Psoas muscle (tissue), 8 donors: Measurements from ENCODE around the gene PPME1. TPM values are rescaled to one million over a fixed set of nuclear protein-coding genes. Genes with fewer than 3 reads are reported as not detected.
A peak's percentile ranks its signal among the peaks of the same experiment; 100 is the strongest.

Experiments
- ATAC-seq, 4 donors: fragments of 200-7000 bp; cut with Tn5 transposase; one replicate each; pipeline ENCODE4 v1.9.1; 2020; ENCODE audit warnings: moderate library complexity in 3 of 4, mild to moderate bottlenecking in 2 of 4
- DNase-seq, 2 donors: peaks; one replicate each; pipeline ENCODE4 v3.0.0-alpha.2; 2020
- H3K27ac ChIP-seq: fragments of 200-600 bp; one replicate; pipeline ENCODE4 v1.8.0; 2022
- H3K27me3 ChIP-seq, 3 donors: fragments of 200-600 bp in 1 of 3; one replicate each; pipeline versions ENCODE4 v1.6.1 to v1.8.0; 2013 to 2022; ENCODE audit warnings: low read length in 2 of 3, mild to moderate bottlenecking in 2 of 3, moderate library complexity in 1 of 3; ENCODE audit not compliant: insufficient read depth in 3 of 3
- H3K36me3 ChIP-seq, 2 donors: fragments of 200-600 bp in 1 of 2; one replicate each; pipeline versions ENCODE4 v1.6.1 to v1.8.0; 2013 to 2022; ENCODE audit warnings: low read depth in 1 of 2, mild to moderate bottlenecking in 1 of 2, moderate library complexity in 1 of 2; ENCODE audit not compliant: insufficient read depth in 1 of 2
- H3K4me1 ChIP-seq: fragments of 200-600 bp; one replicate; pipeline ENCODE4 v1.8.0; 2022
- H3K4me3 ChIP-seq: fragments of 200-600 bp; one replicate; pipeline ENCODE4 v1.8.0; 2022; ENCODE audit warnings: mild to moderate bottlenecking
- H3K9me3 ChIP-seq: fragments of 200-600 bp; one replicate; pipeline ENCODE4 v1.8.0; 2022
- WGBS, 3 donors: extraction: QIAGEN DNeasy Blood & Tissue Kit; methylation state at CpG; one replicate each; pipeline versions ENCODE4 v1.1.6 to v1.1.7; 2013; 5-methylcytosine and 5-hydroxymethylcytosine counted together
- intact Hi-C, 2 donors: fragments of 100-400 bp; cut with DNase I; formaldehyde crosslinking; loops; one replicate each; pipeline versions ENCODE4 v1.11.0 to v1.14.2; 2022
- polyA plus RNA-seq, 3 donors: library from polyadenylated mRNA; stranded (reverse); fragments of 200-250 nt; gene quantifications; one replicate each; pipeline ENCODE4 v1.2.3, GENCODE V29; 2013
- total RNA-seq, 4 donors: library from RNA; stranded (reverse); fragmentation: NEBNext Ultra II Directional in 2 of 4; extraction: Animal tissue kit (Norgen Biotek cat#: 25700) in 2 of 4; gene quantifications; one replicate each; pipeline versions ENCODE4 v1.2.1 to v1.2.4, GENCODE V29; 2021 to 2023
- TF ChIP-seq, protein P1 (sequence below): fragments of 200-600 bp; IDR thresholded peaks from one replicate; pipeline ENCODE4 v1.8.0; 2022; ENCODE audit warnings: antibody characterized with exemption
- donor health status: healthy with polysubstance abuse.
- donor health status: DM: no; HTN: no; CAD: no; lungs with moderate emphysema.
- donor health status: Bipolar disorder and iron deficiency.
- donor health status: healthy.
- donor health status: DM: yes; HTN: yes; CAD: no.
- donor health status: DM: no; HTN: no; CAD: no.
- donor health status: DM: no; HTN: no; CAD: no.
- donor health status: DM: yes; HTN: yes; CAD: no.

PPME1 gene
- total and polyA plus RNA-seq, 7 donors = 28.3 to 47.9 (median 43.1) TPM

DNA sequence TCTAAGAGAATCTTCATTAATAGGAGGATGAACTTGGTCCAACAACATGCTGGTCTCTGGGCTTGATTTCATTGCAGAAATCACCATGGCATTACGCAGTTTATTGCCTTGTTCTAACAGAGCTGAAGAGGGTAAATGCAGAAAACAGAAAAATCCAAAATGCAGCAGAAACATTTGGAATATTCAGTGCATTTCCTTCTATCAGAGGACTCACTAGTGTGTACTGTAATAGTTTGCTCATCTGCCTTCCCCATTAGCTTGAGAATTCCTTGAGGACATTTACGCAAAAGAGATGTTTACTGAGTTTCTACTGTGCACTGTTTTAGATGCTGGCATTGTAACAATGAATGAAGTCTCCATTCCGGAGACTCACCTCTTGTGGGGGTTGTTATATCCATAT is 37.7 kb upstream of the PPME1 start:
- intact Hi-C loops = no loop called here
- peaks cover 12% of the 10 kb centered on the region for H3K4me1 ChIP-seq
- TF ChIP-seq, protein P1, sequence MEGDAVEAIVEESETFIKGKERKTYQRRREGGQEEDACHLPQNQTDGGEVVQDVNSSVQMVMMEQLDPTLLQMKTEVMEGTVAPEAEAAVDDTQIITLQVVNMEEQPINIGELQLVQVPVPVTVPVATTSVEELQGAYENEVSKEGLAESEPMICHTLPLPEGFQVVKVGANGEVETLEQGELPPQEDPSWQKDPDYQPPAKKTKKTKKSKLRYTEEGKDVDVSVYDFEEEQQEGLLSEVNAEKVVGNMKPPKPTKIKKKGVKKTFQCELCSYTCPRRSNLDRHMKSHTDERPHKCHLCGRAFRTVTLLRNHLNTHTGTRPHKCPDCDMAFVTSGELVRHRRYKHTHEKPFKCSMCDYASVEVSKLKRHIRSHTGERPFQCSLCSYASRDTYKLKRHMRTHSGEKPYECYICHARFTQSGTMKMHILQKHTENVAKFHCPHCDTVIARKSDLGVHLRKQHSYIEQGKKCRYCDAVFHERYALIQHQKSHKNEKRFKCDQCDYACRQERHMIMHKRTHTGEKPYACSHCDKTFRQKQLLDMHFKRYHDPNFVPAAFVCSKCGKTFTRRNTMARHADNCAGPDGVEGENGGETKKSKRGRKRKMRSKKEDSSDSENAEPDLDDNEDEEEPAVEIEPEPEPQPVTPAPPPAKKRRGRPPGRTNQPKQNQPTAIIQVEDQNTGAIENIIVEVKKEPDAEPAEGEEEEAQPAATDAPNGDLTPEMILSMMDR = no peak
- no peaks in the 10 kb centered on the region for H3K27me3 ChIP-seq
- no peak overlapping the region for H3K27ac ChIP-seq
- DNase-seq (no peak), ATAC-seq (no peak)
- no peak overlapping the region for H3K4me3 ChIP-seq
- peaks cover 0 to 47% of the 10 kb centered on the region in 2 donors for H3K36me3 ChIP-seq
- 93 to 96% (median 94%) methylated on average over 3 of the region's 3 CpGs for WGBS, 3 donors
- H3K9me3 ChIP-seq = no peaks in the 10 kb centered on the region

DNA sequence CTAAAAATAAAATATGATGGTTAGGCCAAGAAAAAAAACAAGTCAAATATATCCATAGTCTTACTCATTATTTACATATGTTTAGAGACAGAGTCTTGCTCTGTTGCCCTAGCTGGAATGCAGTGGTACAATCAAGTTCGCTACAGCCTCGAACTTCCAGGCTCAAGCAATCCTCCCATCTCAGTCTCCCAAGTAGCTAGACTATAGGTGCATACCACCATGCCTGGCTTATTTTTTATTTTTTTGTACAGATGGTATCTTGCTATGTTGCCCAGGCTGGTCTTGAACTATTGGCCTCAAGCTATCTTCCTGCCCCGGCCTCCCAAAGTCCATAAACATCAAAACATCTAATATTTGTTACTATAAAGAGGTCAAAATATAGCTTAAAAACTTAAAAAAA is 36.4 kb upstream of the PPME1 start:
- no peak overlapping the region for H3K4me3 ChIP-seq
- H3K36me3 ChIP-seq = peaks cover 0 to 47% of the 10 kb centered on the region in 2 donors
- no peaks in the 10 kb centered on the region for H3K9me3 ChIP-seq
- peaks cover 21% of the 10 kb centered on the region for H3K4me1 ChIP-seq
- 92 to 98% (median 96%) methylated on average over 3 of the region's 3 CpGs for WGBS, 3 donors
- no peaks in the 10 kb centered on the region for H3K27me3 ChIP-seq
- TF ChIP-seq, protein P1 = no peak
- ATAC-seq (no peak), DNase-seq (no peak)
- intact Hi-C loops = no loop called here
- H3K27ac ChIP-seq = no peak overlapping the region

DNA sequence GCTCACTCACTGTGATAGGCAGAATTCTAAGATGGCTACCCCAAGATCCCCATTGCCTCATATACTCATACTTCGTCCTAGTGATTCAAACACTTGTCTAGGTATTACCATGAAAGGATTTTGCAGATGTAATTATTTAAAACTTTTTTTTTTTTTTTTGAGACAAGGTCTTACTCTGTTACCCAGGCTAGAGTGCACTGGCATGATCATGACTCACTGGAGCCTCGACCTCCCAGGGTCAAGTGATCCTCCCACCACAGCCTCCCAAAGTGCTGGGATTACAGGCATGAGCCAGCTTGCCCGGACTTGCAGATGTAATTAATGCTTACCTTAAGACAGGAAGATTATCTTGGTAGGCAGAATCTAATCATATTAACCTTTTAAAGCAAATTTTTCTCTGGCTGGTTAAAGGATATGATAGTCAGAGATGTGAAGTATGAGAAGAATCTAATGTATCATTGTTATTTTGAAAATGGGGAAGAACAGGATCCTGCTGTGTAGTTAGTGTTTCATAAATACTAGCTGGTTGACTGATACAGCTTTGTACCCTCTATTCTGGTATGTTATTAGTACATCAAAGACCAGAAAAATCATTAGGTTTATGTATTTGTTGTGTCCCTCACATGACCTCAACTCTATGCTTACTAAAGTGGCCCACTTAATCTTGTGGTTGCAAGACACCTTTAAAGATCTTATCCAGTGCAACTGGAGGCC is 35.8 kb upstream of the PPME1 start:
- Histone ChIP-seq H3K27ac (no peak overlapping the region), H3K27me3 (no peaks in the 10 kb centered on the region), H3K4me3 (no peak overlapping the region), H3K9me3 (no peaks in the 10 kb centered on the region), H3K36me3 (peaks cover 0 to 47% of the 10 kb centered on the region in 2 donors), H3K4me1 (peaks cover 25% of the 10 kb centered on the region)
- ATAC-seq (no peak), DNase-seq (no peak)
- intact Hi-C loops = no loop called here
- TF ChIP-seq, protein P1 = no peak
- 92 to 99% (median 92%) methylated on average over 3 of the region's 3 CpGs for WGBS, 3 donors

DNA sequence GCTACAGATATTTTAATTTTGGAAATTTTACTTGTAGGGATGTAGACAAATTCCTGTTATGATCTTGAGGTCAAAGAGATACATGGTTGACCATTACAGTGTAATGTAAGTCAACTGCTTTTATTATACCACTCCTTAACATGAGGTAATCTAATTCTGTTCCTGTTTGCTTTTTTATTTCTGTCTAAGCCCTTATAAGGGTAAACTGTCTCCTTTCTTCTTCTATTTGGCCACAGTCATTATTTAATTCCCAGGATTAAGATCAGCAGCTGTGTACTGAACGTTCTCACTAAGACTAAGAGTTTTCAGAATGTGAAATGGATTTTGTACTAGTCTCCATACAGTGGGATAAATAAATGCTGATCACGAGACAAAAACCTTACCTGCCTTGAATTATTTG is 33.1 kb upstream of the PPME1 start:
- Histone ChIP-seq H3K4me1 (peaks cover 33% of the 10 kb centered on the region), H3K36me3 (peaks cover 0 to 20% of the 10 kb centered on the region in 2 donors), H3K9me3 (no peaks in the 10 kb centered on the region), H3K4me3 (peak overlapping the region; percentile 29), H3K27ac (peak overlapping the region; percentile 82), H3K27me3 (no peaks in the 10 kb centered on the region)
- DNase-seq = no peak
- ATAC-seq = peak in 3 of 4 donors; percentile 22 to 41 (median 38)
- TF ChIP-seq, protein P1 = no peak
- 34 to 43% (median 35%) methylated on average over 2 of the region's 2 CpGs for whole genome bisulfite sequencing, 3 donors
- intact Hi-C loops = no loop called here

DNA sequence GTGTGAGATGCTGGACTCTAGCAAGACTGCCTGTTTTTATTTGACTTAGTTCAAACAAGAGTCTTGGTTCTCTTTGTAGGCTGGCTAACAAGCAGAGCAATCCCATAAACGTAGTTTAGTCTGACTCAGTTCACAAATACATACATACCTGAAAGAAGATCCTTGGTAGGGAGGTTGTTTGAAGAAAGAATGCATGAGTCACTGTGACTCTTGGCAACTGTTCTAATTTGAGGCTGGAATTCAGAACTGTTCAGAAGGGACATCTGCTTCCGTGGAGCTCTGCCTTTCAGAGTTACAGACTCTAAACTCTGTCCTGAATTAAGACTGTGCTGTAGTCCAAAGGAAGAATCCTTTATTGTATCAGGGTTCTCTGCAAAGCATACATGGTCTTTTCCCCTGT is 32.5 kb upstream of the PPME1 start:
- ATAC-seq (peak; percentile 89 to 96 (median 96)), DNase-seq (no peak)
- H3K9me3 ChIP-seq = no peaks in the 10 kb centered on the region
- peak overlapping the region; percentile 82 for H3K27ac ChIP-seq
- H3K27me3 ChIP-seq = no peaks in the 10 kb centered on the region
- peaks cover 33% of the 10 kb centered on the region for H3K4me1 ChIP-seq
- peak overlapping the region; percentile 29 for H3K4me3 ChIP-seq
- intact Hi-C loops = no loop called here
- 7 to 26% (median 17%) methylated on average over 2 of the region's 2 CpGs for WGBS, 3 donors
- TF ChIP-seq, protein P1 = no peak
- H3K36me3 ChIP-seq = peaks cover 0 to 14% of the 10 kb centered on the region in 2 donors
